Endothelial cell of umbilical vein (primary cell): ENCODE results near the gene PDE6B.

ENCODE experiments used
- CTCF ChIP-seq, 2 donors: IDR thresholded peaks; 1 replicate in 1 of 2; 2 replicates in 1 of 2; pipeline ENCODE4 v1.5.1; 2011; ENCODE audit warnings: low read length in 2 of 2, mild to moderate bottlenecking in 2 of 2, moderate library complexity in 2 of 2, control low read depth in 1 of 2, inconsistent platforms in 1 of 2, low read depth in 1 of 2; ENCODE audit not compliant: insufficient read depth in 1 of 2; ENCODE audit errors: extremely low read depth in 1 of 2
- POLR2A ChIP-seq: IDR thresholded peaks from 2 replicates; pipeline ENCODE4 v1.6.1; 2012; ENCODE audit warnings: low read depth, mild to moderate bottlenecking, control low read depth, low read length

- TF ChIP-seq CTCF (IDR thresholded peaks at IDR 0.05; ENCODE audit: extremely low read depth in 1 of 2, insufficient read depth in 1 of 2, low read depth in 1 of 2, low read length in 2 of 2): no peak
- no peak for TF ChIP-seq POLR2A
These were observed 23.4 kb downstream of the PDE6B start for GRCh38 chr4:648579-649292.
